BE2C (cell line): ENCODE data around the gene TMEM39B.

ENCODE experiments used
- DNase-seq: peaks from one replicate; pipeline ENCODE4 v3.0.0-alpha.2; 2020
- H3K27me3 ChIP-seq: fragments of 250-450 bp; sonication (Bioruptor Pico); 2 replicates; pipeline ENCODE4 v1.5.1; 2020; ENCODE audit warnings: mild to moderate bottlenecking
- H3K36me3 ChIP-seq: fragments of 250-450 bp; sonication (Bioruptor Pico); 2 replicates; pipeline ENCODE4 v1.5.1; 2020; ENCODE audit warnings: mild to moderate bottlenecking
- H3K4me1 ChIP-seq: fragments of 250-450 bp; sonication (Bioruptor Pico); 2 replicates; pipeline ENCODE4 v1.5.1; 2020
- H3K4me3 ChIP-seq: 2 replicates; pipeline ENCODE4 v1.5.1; 2011; ENCODE audit warnings: low read depth, low read length
- H3K9me3 ChIP-seq: fragments of 250-450 bp; sonication (Bioruptor Pico); 2 replicates; pipeline ENCODE4 v1.5.1; 2020
- CTCF ChIP-seq: IDR thresholded peaks from 2 replicates; pipeline ENCODE4 v1.5.1; 2012; ENCODE audit warnings: mild to moderate bottlenecking, low read depth, low read length

TMEM39B gene

GRCh38 chr1:32035119-32035518 is 37.6 kb upstream of the TMEM39B start:
- Histone ChIP-seq H3K9me3 (no peaks in the 10 kb centered on the region), H3K4me1 (no peaks in the 10 kb centered on the region), H3K27me3 (no peaks in the 10 kb centered on the region), H3K36me3 (peaks cover 43% of the 10 kb centered on the region), H3K4me3 (no peak overlapping the region)
- no peak for TF ChIP-seq CTCF
- DNase-seq = no peak

- H3K4me1 ChIP-seq = no peaks in the 10 kb centered on the region
- no peaks in the 10 kb centered on the region for H3K27me3 ChIP-seq
- H3K36me3 ChIP-seq = peaks cover 46% of the 10 kb centered on the region
- no peak for TF ChIP-seq CTCF
- no peak for DNase-seq
- H3K9me3 ChIP-seq = no peaks in the 10 kb centered on the region
- no peak overlapping the region for H3K4me3 ChIP-seq
These were observed 32.0 kb upstream of the TMEM39B start for GRCh38 chr1:32040711-32041110.

GRCh38 chr1:32042330-32042729 is 30.4 kb upstream of the TMEM39B start:
- peaks cover 50% of the 10 kb centered on the region for H3K36me3 ChIP-seq
- H3K4me3 ChIP-seq = no peak overlapping the region
- H3K9me3 ChIP-seq = no peaks in the 10 kb centered on the region
- H3K4me1 ChIP-seq = no peaks in the 10 kb centered on the region
- no peak for TF ChIP-seq CTCF
- DNase-seq = no peak
- H3K27me3 ChIP-seq = no peaks in the 10 kb centered on the region

- no peaks in the 10 kb centered on the region for H3K27me3 ChIP-seq
- DNase-seq = no peak
- TF ChIP-seq CTCF = no peak
- H3K4me3 ChIP-seq = no peak overlapping the region
- no peaks in the 10 kb centered on the region for H3K4me1 ChIP-seq
- peaks cover 45% of the 10 kb centered on the region for H3K36me3 ChIP-seq
- H3K9me3 ChIP-seq = no peaks in the 10 kb centered on the region
These were observed 28.5 kb upstream of the TMEM39B start for GRCh38 chr1:32044234-32044633.

GRCh38 chr1:32045772-32046171 is 27.0 kb upstream of the TMEM39B start:
- no peak for DNase-seq
- Histone ChIP-seq H3K4me1 (no peaks in the 10 kb centered on the region), H3K9me3 (no peaks in the 10 kb centered on the region), H3K27me3 (no peaks in the 10 kb centered on the region), H3K4me3 (no peak overlapping the region), H3K36me3 (peaks cover 32% of the 10 kb centered on the region)
- TF ChIP-seq CTCF = no peak

GRCh38 chr1:32047701-32048100 is 25.0 kb upstream of the TMEM39B start:
- no peak for TF ChIP-seq CTCF
- Histone ChIP-seq H3K4me1 (no peaks in the 10 kb centered on the region), H3K4me3 (no peak overlapping the region), H3K27me3 (no peaks in the 10 kb centered on the region), H3K9me3 (no peaks in the 10 kb centered on the region), H3K36me3 (peaks cover 21% of the 10 kb centered on the region)
- DNase-seq = no peak
